GM19023 (cell line): ENCODE measurements around the gene SNX5.
A peak's percentile ranks its signal among the peaks of the same experiment; 100 is the strongest.

Experiments
- ATAC-seq: cut with Tn5 transposase; IDR thresholded peaks from one replicate; pipeline ENCODE4 v1.9.1; 2021; ENCODE audit warnings: mild to moderate bottlenecking, moderate library complexity; ENCODE audit not compliant: unreplicated experiment

Gene SNX5

DNA sequence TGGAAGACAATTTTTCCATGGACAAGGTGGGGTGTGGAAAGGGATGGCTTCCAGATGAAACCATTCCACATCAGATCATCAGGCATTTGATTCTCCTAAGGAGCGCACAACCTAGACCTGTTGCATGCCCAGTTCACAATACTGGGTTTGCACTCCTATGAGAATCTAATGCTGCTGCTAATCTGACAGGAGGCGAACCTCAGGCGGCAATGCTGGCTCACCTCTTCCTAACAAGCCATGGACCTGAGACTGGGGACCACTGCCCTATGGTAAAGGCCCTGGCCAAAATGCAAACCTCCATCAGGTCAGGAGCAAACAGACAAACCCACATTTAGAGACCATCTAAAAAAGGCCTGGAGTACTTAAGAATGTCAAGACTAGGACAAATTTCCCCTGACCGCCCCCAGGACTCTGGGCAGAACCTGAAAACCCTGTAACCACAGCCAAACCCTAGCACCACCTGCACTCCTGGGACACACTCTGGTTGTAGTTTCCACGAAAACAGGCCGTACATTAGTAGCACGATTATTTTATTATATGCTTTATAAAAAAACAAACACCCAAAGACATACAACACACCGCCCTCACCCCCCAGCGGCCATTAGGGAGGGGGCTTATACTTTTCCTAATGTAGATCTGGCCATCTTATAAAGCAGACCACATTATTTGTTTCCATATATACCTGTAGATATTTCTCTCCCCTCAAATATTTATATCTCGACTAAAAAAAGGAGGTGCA lies 27.3 kb downstream of the SNX5 start:
- no peak for ATAC-seq

DNA sequence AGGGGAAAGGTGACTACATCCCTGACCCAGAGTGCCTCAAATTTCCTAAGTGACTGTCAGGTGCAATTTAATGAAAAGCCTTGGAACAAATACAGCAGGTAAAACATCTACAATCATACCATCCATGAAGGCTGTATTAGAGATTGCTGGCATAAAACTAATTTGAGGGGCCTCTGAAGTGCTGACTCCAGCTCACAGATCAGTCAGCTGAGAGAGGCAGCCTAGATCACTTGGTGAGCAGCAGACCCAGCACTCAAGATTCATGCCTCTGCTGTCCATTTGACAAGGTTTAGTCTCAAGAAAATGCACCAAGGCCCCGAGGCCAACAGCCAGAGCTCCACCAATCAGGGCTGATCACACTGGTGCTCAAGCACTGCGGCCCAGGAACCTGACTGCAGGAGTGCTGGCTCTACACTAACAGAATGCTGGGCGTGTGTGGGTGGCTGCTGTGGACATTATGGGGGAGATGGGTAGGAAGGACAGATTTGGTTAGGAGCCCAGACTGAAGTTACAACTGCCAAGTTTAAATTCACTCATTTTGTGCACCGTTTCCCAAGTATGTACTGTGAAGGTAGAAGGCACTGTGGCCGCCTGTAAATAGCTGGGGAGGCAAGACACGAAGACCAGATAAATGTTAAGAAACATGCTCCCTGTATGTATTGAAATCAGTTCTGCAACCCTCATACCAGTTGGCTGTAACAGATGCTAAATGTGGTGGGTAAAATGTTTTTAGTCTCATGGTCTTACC lies 28.2 kb downstream of the SNX5 start:
- ATAC-seq: no peak

DNA sequence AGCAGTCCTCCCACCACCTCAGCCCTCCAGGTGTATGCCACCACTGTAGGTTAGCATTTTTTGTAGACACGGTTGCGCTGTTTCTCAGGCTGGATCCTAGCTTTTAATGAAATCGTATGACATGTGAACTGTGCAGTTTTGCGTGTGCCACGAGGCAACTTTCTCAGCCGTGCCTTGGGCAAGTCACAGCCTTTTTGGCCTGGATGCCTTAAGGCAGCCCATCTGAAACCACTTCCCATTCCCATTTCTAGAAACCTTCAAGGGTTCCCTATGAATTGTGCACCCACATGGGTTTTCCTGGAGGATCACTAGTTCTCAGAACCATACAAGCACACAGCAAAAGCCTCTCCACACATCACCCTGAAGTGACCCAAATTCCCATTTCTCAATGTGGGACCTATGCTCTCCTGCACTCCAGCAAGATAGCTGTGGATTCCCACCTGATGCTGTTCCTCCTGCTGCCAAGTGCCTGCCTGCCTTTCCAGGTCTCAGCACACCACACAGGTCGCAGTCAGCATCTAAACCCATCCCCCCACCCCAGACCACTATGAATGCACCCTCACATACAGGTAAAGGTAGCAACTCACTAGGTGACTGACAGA lies 28.9 kb downstream of the SNX5 start:
- peak; percentile 3 for ATAC-seq

DNA sequence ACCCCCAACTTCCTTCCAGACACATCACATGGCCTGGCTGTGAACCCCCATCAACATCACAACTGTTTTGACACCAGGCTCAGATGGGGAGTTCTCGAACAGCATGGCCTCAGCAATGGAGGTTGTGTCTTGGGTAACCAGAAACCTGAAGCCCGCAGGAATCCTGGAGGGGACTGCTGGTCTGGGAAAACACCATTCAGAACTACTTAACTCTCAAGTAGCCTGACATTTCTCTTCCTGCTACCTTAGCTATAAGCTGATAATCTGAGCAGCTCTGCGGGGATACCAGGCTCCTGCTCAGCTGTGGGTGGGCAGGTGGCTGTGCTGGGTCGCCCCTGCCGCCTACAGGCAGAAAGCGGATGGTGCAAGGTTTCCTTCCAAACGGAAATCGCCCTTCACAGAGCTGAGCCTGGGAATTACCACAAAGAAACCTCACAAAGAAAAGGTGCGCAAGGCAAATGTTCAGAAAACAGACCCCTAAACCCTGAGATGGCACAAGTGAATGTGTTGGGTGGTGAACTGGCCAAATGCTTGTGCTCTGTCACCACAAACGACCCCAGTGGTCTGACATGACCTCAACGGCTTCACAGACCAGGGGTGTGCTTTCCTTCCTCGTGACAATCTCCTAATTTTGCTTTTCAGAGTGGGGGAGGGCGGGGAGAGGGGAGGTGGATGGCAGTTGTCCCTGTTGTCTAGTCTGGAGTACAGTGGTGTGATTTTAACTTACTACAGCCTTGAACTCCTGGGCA lies 29.5 kb downstream of the SNX5 start:
- peak; percentile 72 for ATAC-seq

DNA sequence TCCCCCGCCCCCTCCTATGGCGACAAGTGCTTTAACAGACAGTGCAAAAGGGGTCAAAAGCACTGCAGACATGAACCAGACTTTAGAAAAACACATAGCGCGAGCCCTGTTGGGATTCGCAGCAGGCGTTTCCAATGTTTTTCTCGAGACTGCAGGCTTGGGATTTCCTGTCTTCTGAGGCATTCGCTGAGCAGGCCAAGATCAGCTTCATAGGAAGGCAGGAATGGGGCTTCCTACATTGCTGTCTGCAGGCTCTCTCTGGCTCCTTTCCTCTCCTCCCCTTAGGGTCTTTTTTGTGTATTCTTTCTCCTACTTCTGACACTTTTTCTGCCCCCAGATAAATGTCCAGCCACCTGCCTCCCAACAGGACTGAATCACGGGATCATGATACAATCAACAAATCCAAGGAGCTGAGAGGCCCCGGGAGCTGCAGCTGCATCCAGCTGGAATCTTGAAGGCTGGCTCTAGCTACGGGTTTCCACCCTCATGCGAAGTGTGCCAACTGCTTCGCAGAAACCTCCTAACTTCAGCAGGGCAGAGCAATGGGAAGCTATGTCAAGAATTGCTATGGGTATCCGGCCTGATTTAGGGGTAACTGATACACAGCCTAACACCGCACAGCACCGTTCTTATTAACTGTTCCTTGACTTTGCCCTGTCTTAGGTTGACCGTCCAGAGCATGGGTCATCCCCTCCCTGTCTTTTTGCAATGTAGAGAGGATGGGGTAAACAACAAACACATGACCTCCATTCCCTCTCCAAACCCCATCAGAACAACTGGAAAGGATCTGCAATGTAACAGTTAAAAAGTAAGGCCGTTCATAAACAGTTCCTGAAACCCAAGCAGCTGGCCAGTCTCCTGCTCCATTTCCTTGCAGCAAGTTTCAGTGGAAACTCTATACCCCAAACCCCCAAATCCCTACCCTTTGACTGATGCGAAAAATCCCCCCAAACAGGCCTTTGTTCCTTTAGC lies 31.5 kb downstream of the SNX5 start:
- no peak for ATAC-seq

DNA sequence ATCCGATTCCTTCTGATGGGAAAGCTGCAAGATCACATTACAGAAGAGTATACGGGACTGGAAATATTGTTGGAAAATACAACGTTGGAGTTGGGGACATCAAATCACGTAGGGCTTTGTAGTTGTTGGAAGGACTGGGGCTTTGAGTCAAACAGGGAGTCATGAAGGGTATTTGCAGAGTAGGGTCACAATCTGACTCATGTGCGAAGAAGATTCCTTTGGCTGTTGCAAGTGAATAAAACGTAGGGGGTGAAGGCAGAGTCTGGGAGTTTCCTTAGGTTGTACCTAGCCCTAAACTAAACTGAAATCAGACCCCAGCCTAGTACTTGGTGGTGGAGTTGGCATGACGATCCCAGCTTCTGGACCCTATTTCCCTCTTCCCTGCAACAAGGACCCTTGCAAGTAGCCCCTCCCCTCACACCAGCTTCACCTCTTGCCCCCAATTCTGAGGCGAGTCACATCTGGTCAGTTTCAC lies 32.3 kb downstream of the SNX5 start:
- no peak for ATAC-seq

DNA sequence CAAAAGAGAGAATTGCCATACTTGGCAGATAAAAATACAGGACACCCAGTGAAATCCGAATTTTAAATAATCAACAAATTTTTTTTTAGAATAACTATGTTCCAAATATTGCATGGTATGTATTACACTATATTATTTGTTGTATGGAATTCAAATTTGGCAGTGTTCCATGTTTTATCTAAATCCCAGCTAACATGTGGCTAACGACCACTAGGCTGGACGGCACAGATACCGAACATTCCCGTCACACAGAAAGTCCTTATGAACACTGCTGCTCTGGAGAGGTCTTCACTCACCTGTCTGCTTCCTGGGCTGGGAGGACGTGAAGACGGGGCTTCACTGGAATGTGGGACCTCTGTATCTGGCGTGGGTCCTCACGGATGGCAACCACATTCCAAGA lies 32.8 kb downstream of the SNX5 start:
- ATAC-seq: no peak

DNA sequence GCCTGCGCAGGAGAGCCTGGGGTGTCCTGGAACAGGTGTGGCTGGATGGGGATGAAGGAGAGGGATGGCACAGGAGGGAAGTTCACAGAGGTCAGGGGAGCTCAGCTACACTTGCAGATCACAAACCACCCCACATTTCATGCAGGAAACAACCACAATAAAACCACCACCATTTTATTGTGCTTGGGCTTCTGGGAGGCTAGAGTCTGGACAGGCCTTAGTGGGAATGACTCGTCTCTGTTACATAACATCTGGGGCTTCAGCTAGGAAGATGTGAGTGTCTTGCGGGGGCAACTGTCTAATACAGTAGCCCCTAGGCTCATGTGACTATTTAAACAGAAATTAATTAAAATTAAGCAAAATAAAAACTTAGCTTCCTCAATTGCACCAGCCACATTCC lies 33.4 kb downstream of the SNX5 start:
- ATAC-seq: no peak

DNA sequence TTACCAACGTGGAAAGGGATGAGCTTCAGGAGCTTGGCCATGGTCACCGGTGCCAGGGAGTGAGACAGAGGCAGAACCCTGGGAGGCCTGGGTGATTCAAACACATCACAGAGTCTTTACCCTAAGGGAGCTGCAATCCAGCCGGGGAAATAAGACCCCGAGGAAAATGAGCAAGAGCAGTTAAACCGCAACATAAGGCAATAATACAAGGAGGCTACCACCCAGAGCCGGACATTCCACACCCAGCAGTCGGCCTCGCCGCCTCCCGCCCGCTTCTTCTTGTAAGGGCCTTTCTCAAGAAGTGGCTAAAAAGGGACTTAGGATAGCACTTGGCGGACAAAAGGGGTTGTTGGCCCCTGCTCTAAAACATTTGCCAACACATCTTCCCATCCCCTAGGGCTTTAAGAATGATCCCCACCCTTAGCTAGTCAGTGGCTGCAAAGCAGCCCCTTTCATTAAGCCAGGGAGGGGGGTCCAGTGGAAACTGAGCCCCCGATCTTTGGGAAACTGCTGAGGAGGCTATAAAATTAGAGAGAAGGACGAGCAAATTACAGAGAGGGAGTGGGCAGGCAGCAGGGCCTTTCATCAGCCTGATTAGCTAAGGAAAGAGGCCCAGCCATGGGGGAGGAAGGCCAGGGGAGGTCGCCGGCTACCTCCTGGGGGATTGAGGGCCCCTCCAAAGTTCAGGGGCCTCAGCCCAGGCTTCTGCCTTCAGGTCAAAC lies 34.3 kb downstream of the SNX5 start:
- ATAC-seq: no peak

DNA sequence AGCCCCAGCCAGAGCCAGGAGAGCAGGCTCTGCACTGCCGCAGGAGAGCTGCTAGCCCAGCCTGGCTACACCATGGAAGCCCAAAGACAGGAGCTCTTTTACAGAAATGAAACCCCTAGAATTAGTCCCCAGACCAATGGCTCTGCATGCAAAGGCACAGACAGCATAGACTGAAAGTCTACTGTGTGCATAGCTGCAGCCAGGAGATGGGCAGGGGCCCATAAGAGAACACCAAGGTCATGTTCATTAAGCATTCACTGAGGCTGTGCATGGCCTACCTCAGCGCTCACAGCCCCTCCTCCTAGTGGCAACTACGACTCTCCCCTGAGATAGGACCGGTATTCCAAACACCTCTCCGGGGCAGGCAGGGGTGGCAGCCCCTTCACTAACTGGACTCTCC lies 34.9 kb downstream of the SNX5 start:
- ATAC-seq: no peak

DNA sequence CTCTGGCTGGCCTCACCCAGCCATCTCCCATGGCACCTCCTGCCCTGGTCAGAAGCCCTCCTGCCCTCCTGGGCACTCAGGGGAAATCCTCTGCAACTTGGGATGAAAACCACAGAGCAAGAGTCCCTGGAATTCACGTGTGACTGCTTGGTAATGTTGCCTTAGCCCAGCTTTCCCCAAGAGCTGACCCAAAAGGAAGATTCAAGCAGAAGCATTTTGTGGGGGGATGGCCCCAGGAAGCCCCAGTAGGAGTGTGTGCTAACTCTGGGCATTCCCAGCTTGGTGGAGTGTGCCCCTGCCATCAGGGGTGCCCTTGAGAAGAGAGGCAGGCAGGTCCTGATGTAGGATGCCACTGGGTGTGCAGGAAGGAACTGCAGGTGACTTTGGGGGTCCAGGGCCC lies 35.5 kb downstream of the SNX5 start:
- no peak for ATAC-seq

DNA sequence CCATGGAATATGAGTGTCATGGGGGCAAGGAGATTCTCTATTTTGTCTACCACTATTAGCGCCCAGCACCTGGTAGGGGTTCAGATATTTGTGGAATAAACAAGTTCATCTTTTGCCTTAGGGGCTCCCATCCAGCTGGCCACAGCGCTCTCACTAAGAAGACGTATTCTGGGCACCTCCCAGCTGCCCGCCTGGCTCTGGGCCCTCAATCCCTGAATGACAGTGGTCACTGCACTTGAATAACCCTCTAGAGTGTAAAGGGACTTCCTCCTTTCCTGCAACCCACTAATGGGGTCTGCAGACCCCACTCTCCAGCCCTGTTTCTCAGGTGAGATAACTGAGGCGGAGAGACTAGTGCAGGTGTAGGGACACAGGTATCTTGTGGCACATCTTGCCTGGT lies 36.2 kb downstream of the SNX5 start:
- ATAC-seq: no peak

DNA sequence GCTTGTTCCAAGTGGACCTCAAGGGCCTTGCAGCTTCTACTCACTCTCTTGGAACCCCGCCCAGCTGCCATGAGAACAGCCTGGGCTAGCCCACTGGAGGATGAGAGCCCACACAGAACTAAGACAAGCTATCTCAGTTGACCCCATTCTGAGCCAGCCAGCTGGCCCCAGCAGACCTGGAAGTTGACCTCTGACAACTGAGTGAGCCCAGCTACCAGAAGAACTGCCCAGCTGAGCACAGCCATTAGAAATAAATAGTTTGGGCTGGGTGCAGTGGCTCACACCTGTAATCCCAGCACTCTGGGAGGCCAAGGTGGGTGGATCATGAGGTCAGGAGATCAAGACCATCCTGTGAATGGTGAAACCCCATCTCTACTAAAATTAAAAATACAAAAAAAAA lies 37.1 kb downstream of the SNX5 start:
- ATAC-seq: no peak

DNA sequence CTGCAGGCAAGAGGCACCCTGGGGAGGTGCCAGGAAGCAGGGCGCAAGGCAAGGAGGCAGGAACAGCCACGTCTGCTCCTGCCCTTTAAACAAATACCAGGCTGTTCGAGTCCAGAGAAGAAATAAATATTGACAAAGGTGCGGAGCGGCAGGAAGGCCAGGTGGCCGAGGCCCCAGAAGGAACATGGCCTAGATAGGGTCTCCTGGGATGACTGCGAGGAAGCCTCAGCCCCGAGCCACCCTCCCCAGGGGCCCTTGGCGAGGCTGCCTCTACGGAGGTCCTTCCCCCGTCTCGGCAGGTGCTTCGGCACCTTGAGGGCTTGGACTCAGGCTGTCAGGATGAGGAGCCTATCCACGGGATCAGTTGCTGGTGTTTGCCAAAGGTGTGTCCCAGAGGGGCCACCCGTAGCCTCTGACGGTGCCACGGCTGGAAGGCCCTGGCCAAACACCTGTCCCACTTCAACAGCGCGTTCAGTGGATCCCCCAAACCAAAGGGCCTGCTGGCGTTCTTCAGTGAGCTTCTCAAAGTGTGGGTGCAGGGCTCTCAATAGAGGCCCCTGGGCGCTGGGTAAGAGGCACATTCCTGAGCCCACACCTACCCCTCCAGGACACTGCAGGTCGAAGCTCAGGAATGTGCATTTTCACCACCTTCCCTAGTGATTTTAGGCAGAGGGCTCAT lies 39.8 kb downstream of the SNX5 start:
- no peak for ATAC-seq

DNA sequence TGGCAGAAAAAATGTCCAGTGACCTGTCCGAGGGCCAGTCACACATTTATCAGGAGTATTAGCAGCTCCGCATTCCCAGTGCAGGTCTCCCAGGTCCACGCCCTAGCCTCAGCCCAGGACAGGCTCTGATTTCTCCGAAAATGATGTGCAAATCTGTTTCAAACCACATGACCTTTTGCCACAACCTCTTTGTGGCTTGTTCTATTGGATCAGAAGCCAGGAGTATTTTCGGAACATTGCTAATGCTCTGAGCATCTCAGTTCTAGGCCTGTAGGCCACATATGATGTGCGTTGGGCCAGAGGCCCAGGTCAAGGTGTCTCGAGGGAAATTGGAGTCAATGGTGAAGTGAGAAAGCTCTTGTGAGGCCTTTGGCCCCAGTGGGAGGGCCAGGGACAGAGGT lies 40.4 kb downstream of the SNX5 start:
- ATAC-seq: no peak

DNA sequence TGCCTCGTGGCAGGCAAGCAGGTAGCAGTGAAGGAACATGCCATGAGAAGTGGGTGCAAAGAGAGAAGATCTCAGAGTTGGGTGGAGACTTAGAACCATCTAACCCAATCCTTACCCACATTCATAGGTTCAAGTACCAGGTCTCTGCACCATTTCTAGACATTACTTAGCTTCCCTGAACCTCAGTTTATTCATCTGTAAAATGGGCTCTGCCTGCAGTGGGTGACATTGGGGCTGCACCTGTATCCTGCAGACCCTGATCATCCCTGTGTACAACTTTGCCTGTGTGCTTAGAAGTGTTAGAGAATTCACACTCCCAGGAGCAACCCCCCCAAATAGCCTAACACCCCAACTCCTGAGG lies 42.7 kb downstream of the SNX5 start:
- ATAC-seq: no peak

DNA sequence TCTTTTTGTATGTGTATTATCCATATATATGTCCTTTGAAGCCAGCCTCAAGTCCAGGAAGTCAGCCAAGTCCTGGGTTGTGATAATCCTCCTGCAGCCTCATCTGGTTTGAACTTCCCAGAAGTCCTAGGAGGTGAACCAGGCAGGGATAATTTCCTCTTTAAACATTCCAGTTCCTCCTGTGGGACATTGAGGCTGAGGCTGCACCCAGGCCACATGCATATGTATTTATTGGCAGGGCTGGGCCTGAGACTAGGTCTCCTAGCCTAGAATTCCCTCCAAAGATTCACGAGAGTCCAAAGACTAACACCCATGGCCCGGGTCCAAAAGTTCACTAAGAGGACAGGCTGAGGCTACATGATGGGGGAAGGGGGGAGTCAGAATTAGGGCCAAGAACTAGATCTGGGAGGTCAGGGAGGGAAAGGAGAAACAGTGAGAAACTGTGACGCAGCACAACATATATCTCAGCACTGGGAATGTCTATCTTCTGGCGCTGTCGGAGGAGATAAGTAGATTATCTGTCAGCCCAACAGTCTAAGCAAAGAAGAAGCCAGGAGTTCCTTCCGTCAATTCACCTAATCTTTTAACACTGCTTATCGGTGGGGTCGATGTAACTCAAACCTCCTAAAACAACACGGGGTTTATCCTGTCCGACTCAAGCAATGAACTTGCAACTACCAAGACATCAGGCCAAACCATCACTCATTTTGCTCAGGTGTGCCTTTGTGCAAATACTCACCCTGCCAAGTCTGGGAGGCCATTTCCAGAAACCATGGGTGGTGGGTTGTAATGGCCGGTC lies 43.3 kb downstream of the SNX5 start:
- no peak for ATAC-seq

DNA sequence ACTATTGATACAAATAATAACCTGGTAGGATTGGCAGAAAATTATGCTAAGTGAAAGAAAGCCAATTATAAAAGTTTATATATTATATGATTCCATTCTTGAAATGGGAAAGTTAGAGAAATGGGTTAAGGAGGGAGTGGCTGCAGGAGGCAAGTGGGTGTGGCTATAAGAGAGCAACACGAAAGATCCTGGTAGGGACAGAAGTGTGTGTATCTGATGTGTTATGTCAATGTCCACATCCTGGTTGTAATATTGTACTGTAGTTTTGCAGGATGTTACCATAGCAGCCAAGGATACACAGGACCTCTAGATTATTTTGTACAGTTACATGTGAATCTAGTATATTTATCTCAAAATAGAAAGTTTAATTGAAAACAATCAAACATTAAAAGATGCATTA lies 46.8 kb downstream of the SNX5 start:
- no peak for ATAC-seq
